ENCODE data around the gene ARSB.

GRCh38 chr5:78819166-78819565, 165.9 kb downstream of the ARSB start:
- TF ChIP-seq SIN3A (IDR thresholded peaks at IDR 0.05; ENCODE audit: low read depth, low read length): no peak
- no peak for TF ChIP-seq EP300 (IDR thresholded peaks at IDR 0.05; ENCODE audit: borderline replicate concordance in 1 of 2, control insufficient read depth in 1 of 2, low read depth in 2 of 2, low read length in 2 of 2)
- TF ChIP-seq ZNF24 (IDR thresholded peaks at IDR 0.05): no peak
- no peak for TF ChIP-seq YY1 (IDR thresholded peaks at IDR 0.05; ENCODE audit: low read depth, low read length)
- no peak for TF ChIP-seq POLR2AphosphoS5 (IDR thresholded peaks at IDR 0.05; ENCODE audit: low read length)
- no peak for TF ChIP-seq PAX5 (IDR thresholded peaks at IDR 0.05; ENCODE audit: borderline replicate concordance, low read depth, low read length)
- no peak for TF ChIP-seq SMAD5 (IDR thresholded peaks at IDR 0.05; ENCODE audit: low read depth)
- TF ChIP-seq PAX8 (IDR thresholded peaks at IDR 0.05): no peak
- no peak for TF ChIP-seq ZNF384 (IDR thresholded peaks at IDR 0.05; ENCODE audit: borderline replicate concordance, low read depth, low read length)
- TF ChIP-seq CTCF (IDR thresholded peaks at IDR 0.05 in 2 of 3, conservative IDR thresholded peaks at IDR 0.05 in 1 of 3; ENCODE audit: control insufficient read depth in 2 of 3, extremely low read depth in 1 of 3, insufficient read depth in 1 of 3, low read depth in 3 of 3, low read length in 3 of 3): no peak
- TF ChIP-seq, protein P1, sequence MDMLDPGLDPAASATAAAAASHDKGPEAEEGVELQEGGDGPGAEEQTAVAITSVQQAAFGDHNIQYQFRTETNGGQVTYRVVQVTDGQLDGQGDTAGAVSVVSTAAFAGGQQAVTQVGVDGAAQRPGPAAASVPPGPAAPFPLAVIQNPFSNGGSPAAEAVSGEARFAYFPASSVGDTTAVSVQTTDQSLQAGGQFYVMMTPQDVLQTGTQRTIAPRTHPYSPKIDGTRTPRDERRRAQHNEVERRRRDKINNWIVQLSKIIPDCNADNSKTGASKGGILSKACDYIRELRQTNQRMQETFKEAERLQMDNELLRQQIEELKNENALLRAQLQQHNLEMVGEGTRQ (IDR thresholded peaks at IDR 0.05; ENCODE audit: borderline replicate concordance, low read depth, low read length): no peak
- no peak for TF ChIP-seq RFX5 (IDR thresholded peaks at IDR 0.05; ENCODE audit: low read depth, low read length)
- no peak for TF ChIP-seq ZNF274 (IDR thresholded peaks at IDR 0.05; ENCODE audit: insufficient read depth, insufficient read length)
- no peak for TF ChIP-seq CEBPB (IDR thresholded peaks at IDR 0.05; ENCODE audit: borderline replicate concordance in 1 of 2, low read depth in 2 of 2, low read length in 2 of 2)

Measured in GM12878 (cell line).